ENCODE results near the gene SMAD7.

- TF ChIP-seq GATA2 (IDR thresholded peaks at IDR 0.05; ENCODE audit: low read depth, low read length) (no peak), GATA3 (IDR thresholded peaks at IDR 0.05; ENCODE audit: low read depth, low read length) (no peak)
Observed at GRCh38 chr18:48962252-48962993, 11.7 kb upstream of the SMAD7 start.
